Hepatocyte (in vitro differentiated cells): ENCODE data around the gene PDZD7. TPM values are rescaled to one million over a fixed set of nuclear protein-coding genes. Genes with fewer than 3 reads are reported as not detected.

ENCODE experiments used
- DNase-seq: peaks from one replicate; pipeline ENCODE4 v3.0.0-alpha.2; 2016; ENCODE audit warnings: low spot score
- H2AFZ ChIP-seq: fragments of 200-600 bp; sonication (generic); 2 replicates; pipeline ENCODE4 v1.6.0; 2016; ENCODE audit warnings: antibody characterized with exemption, mild to moderate bottlenecking
- H3K27ac ChIP-seq: fragments of 200-600 bp; sonication (generic); 2 replicates; pipeline ENCODE4 v1.5.1; 2016; ENCODE audit warnings: mild to moderate bottlenecking
- H3K27me3 ChIP-seq: fragments of 200-600 bp; sonication (generic); 2 replicates; pipeline ENCODE4 v1.6.1; 2016
- H3K36me3 ChIP-seq: fragments of 200-600 bp; sonication (generic); replicated peaks from 2 replicates; pipeline ENCODE4 v1.5.1; 2016; ENCODE audit warnings: low read depth; ENCODE audit not compliant: insufficient read depth
- H3K4me1 ChIP-seq: fragments of 200-600 bp; sonication (generic); 2 replicates; pipeline ENCODE4 v1.5.1; 2016; ENCODE audit warnings: mild to moderate bottlenecking, moderate library complexity; ENCODE audit not compliant: insufficient read depth
- H3K4me2 ChIP-seq: fragments of 200-600 bp; sonication (generic); 2 replicates; pipeline ENCODE4 v1.6.0; 2016
- H3K4me3 ChIP-seq: fragments of 200-600 bp; sonication (generic); 2 replicates; pipeline ENCODE4 v1.5.1; 2016; ENCODE audit warnings: mild to moderate bottlenecking
- H3K79me2 ChIP-seq: fragments of 200-600 bp; sonication (generic); 2 replicates; pipeline ENCODE4 v1.6.0; 2017; ENCODE audit warnings: mild to moderate bottlenecking
- H3K9me2 ChIP-seq: fragments of 200-600 bp; sonication (generic); replicated peaks from 2 replicates; pipeline ENCODE4 v1.6.0; 2017; ENCODE audit warnings: mild to moderate bottlenecking; ENCODE audit not compliant: insufficient read depth
- H3K9me3 ChIP-seq: fragments of 200-600 bp; sonication (generic); 2 replicates; pipeline ENCODE4 v1.5.1; 2016; ENCODE audit warnings: low read depth, mild to moderate bottlenecking
- H4K20me1 ChIP-seq: fragments of 200-600 bp; sonication (generic); 2 replicates; pipeline ENCODE4 v1.6.0; 2016; ENCODE audit warnings: mild to moderate bottlenecking; ENCODE audit not compliant: insufficient read depth, poor library complexity, severe bottlenecking
- EZH2 ChIP-seq: fragments of 200-600 bp; sonication (generic); IDR thresholded peaks from 2 replicates; pipeline ENCODE4 v1.6.1; 2016; ENCODE audit warnings: antibody characterized with exemption, mild to moderate bottlenecking, borderline replicate concordance
- EZH2phosphoT487 ChIP-seq: fragments of 200-600 bp; sonication (generic); IDR thresholded peaks from one replicate; pipeline ENCODE4 v1.6.1; 2018; ENCODE audit warnings: antibody characterized with exemption, mild to moderate bottlenecking, low read depth, moderate library complexity; ENCODE audit not compliant: unreplicated experiment, severe bottlenecking
- WGBS: methylation state at CpG from one replicate; pipeline ENCODE4 v1.1.6; 2016; ENCODE audit warnings: low lambda C conversion rate; ENCODE audit errors: missing lambda C conversion rate; 5-methylcytosine and 5-hydroxymethylcytosine counted together
- polyA plus RNA-seq: library from polyadenylated mRNA; unstranded; fragments of >200 nt; fragmentation: Nextera tagmentation; extraction: Ambion mirVana; gene quantifications from 2 replicates; pipeline ENCODE4 v1.2.1, GENCODE V29; 2016
- total RNA-seq: library from RNA; depleted of rRNA; stranded (reverse); fragments of >200 nt; gene quantifications from 2 replicates; pipeline ENCODE4 v1.2.3, GENCODE V29; 2014
- TF ChIP-seq, protein P1 (sequence below): fragments of 200-600 bp; sonication (generic); IDR thresholded peaks from 2 replicates; pipeline ENCODE4 v1.5.1; 2016; ENCODE audit warnings: antibody characterized with exemption, mild to moderate bottlenecking; ENCODE audit not compliant: poor library complexity

The PDZD7 gene
- total and polyA plus RNA-seq, 2 experiments from 2014 or later: 6.0 to 8.4 TPM

GRCh38 chr10:101047268-101047667, 16.3 kb upstream of the PDZD7 start:
- Histone ChIP-seq H3K27me3 (peaks cover 57% of the 10 kb centered on the region), H3K4me3 (no peak overlapping the region), H3K9me2 (no peaks in the 10 kb centered on the region), H3K4me1 (peaks cover 9% of the 10 kb centered on the region), H3K9me3 (no peaks in the 10 kb centered on the region), H3K4me2 (peak overlapping the region; percentile 34), H4K20me1 (no peaks in the 10 kb centered on the region), H3K79me2 (no peaks in the 10 kb centered on the region), H3K27ac (no peak overlapping the region), H2AFZ (no peak overlapping the region), H3K36me3 (no peaks in the 10 kb centered on the region)
- DNase-seq: no peak
- WGBS: 19% methylated on average over 16 of the region's 16 CpGs
- TF ChIP-seq, protein P1, sequence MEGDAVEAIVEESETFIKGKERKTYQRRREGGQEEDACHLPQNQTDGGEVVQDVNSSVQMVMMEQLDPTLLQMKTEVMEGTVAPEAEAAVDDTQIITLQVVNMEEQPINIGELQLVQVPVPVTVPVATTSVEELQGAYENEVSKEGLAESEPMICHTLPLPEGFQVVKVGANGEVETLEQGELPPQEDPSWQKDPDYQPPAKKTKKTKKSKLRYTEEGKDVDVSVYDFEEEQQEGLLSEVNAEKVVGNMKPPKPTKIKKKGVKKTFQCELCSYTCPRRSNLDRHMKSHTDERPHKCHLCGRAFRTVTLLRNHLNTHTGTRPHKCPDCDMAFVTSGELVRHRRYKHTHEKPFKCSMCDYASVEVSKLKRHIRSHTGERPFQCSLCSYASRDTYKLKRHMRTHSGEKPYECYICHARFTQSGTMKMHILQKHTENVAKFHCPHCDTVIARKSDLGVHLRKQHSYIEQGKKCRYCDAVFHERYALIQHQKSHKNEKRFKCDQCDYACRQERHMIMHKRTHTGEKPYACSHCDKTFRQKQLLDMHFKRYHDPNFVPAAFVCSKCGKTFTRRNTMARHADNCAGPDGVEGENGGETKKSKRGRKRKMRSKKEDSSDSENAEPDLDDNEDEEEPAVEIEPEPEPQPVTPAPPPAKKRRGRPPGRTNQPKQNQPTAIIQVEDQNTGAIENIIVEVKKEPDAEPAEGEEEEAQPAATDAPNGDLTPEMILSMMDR: no peak
- no peak for TF ChIP-seq EZH2phosphoT487
- no peak for TF ChIP-seq EZH2

GRCh38 chr10:101046332-101047238, 15.7 kb upstream of the PDZD7 start:
- H3K9me3 ChIP-seq: no peaks in the 10 kb centered on the region
- DNase-seq: no peak
- H3K4me2 ChIP-seq: peak overlapping the region; percentile 34
- H3K4me3 ChIP-seq: no peak overlapping the region
- H3K4me1 ChIP-seq: peaks cover 16% of the 10 kb centered on the region
- H3K27ac ChIP-seq: no peak overlapping the region
- H3K27me3 ChIP-seq: peaks cover 56% of the 10 kb centered on the region
- no peak overlapping the region for H2AFZ ChIP-seq
- WGBS: 21% methylated on average over 25 of the region's 25 CpGs
- no peaks in the 10 kb centered on the region for H4K20me1 ChIP-seq
- H3K79me2 ChIP-seq: no peaks in the 10 kb centered on the region
- no peak for TF ChIP-seq EZH2
- TF ChIP-seq EZH2phosphoT487: no peak
- TF ChIP-seq, protein P1: no peak
- no peaks in the 10 kb centered on the region for H3K36me3 ChIP-seq
- H3K9me2 ChIP-seq: no peaks in the 10 kb centered on the region

DNA sequence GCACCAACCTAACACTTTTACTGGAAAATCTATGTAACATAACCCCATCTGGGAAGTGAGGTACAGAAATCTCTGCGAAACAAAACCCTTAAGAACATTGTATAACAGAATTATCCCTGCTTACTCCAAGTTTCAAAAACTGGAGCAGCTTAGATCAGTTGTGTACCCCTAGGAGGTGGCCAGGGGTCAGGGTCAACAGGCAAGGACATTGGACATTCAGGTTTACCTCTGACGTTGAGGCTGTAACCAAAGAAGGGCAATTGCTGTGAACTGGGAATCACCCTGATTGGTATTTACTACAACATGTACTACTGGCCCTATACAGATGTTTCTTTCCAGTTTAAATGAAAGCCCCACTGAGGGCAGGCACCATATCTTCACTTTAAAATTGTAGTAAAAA, 13.2 kb upstream of the PDZD7 start:
- Histone ChIP-seq H3K79me2 (no peaks in the 10 kb centered on the region), H4K20me1 (no peaks in the 10 kb centered on the region), H3K27me3 (peaks cover 31% of the 10 kb centered on the region), H3K4me3 (no peak overlapping the region), H3K4me1 (peaks cover 14% of the 10 kb centered on the region), H3K36me3 (no peaks in the 10 kb centered on the region), H3K4me2 (no peak overlapping the region), H3K27ac (peak overlapping the region; percentile 89), H3K9me3 (no peaks in the 10 kb centered on the region), H3K9me2 (no peaks in the 10 kb centered on the region), H2AFZ (no peak overlapping the region)
- no peak for DNase-seq
- WGBS: 80% methylated on average over 2 of the region's 2 CpGs
- TF ChIP-seq, protein P1: no peak
- TF ChIP-seq EZH2phosphoT487: no peak
- no peak for TF ChIP-seq EZH2
